Hypothalamus (tissue), 51 donors: ENCODE measurements around the gene USP51.
"Not testable (repeated sequence)": the region's sequence is repeated elsewhere in the genome, so short reads cannot be mapped to it uniquely, and the experiment has no call there.

ENCODE experiments used
- DNase-seq, 51 donors: peaks; one replicate each; lab custom pipeline; 2025; lab: John Stamatoyannopoulos, UW

Gene USP51

GRCh38 chrX:55489314-55490009 lies at the start of gene USP51:
Gene USP51 (minus strand): TSS chrX:55489848. CDS start chrX:55488939, 909 bp downstream.
- DNase-seq, result peak in 40 of 51 donors; percentile 2 to 81 (median 34)

GRCh38 chrX:55524487-55524886 lies 34.8 kb upstream of the USP51 start:
- DNase-seq, result peak in 1 of 51 donors; percentile 0

DNA sequence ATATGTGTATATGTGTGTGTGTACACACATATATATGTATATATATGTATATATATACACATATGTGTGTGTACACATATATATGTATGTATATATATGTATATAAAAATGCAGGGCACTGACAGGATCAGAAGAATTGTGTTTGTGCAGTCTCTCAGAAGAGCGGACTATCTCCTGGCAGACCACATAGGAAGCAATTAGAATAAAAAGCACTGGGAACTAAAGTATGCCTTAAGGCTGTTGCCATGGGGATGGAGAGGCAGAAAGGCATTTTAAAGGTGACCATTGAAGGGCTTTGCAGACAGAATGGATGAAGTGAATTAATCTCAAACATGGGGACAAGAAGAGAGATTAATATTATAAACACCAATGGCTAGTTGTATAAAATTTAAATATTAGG lies 33.7 kb upstream of the USP51 start:
- DNase-seq, result no peak

DNA sequence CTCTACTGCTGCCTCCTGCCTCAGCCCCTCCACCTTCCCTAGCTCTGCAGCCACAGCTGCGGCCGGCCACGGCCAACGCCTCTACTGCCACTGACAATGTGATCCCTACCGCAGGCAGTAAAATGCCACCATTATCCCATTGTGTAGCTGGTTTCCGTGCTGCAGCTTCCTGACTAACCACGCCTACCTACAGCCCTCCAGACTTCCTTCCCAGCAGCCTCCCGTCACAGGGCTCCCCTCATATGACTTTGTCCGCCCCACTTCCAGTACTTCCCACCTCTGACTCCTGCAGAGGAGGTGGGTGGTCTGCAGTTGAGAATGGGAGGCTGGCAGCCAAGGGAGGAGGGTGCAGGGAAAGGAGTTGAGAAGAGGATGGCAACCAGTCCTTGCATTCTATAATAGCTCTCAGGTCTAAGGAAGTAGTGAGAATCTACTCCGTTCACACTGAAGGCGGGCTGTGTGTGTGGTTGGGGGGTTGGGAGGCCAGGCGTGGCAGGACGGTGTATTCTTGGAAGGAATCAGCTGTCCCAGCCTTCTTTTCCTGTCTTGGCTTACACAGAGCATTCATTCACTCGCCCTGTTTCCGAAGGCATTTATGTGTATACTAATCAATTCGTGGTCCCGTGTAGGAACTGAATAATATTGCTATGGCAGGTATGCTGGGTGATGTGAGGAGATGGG lies 33.1 kb upstream of the USP51 start:
- DNase-seq, result peak in 12 of 51 donors; percentile 0 to 17 (median 4)

GRCh38 chrX:55521687-55522086 lies 32.0 kb upstream of the USP51 start:
- no peak for DNase-seq

GRCh38 chrX:55516794-55517481 lies 27.3 kb upstream of the USP51 start:
- not testable (repeated sequence) for DNase-seq

- not testable (repeated sequence) for DNase-seq
Measured at GRCh38 chrX:55513045-55513737, 23.5 kb upstream of the USP51 start.

- DNase-seq, result not testable (repeated sequence)
Measured at GRCh38 chrX:55508410-55509152, 18.9 kb upstream of the USP51 start.

DNA sequence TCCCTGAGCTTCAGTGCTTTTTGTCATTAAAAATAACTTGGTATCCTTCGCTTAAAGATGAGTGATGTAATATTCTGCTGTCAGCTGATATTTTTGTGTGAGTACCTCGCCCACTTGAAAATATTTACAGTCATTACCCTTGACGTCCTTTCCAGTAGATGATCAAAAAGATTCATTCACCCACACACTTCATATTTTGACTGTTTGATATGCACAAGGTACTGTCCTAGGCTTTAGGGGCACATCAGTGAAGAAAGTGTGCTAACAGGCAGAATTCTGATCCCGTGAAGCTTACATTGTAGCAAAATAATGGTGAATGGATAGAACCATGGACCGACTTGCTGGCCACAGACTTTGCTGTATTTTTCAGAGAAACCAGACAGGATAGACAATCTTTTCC lies 18.1 kb upstream of the USP51 start:
- DNase-seq, result not testable (repeated sequence)

- not testable (repeated sequence) for DNase-seq
Measured at GRCh38 chrX:55507010-55507409, 17.4 kb upstream of the USP51 start.

DNA sequence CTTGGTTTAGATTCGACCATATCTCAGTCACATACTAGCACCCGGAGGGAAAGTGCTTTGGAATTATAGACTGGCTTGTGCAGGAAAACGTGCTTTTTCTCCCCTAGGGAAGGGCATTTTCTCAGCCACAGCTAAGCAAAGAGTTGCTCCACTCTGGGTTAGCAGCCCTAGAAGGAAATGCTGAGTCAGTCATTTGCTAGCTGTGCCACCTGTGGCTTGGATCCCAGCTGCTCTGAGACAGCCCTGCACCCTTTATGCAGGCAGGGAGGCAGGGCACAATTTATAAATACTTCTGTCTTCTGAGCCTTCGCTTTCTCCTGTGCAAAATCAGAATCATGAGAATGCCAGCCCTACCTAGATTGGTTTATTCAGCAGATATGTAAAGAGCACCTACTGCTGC lies 1.3 kb upstream of the USP51 start:
- DNase-seq, result peak in 2 of 51 donors; percentile 0

DNA sequence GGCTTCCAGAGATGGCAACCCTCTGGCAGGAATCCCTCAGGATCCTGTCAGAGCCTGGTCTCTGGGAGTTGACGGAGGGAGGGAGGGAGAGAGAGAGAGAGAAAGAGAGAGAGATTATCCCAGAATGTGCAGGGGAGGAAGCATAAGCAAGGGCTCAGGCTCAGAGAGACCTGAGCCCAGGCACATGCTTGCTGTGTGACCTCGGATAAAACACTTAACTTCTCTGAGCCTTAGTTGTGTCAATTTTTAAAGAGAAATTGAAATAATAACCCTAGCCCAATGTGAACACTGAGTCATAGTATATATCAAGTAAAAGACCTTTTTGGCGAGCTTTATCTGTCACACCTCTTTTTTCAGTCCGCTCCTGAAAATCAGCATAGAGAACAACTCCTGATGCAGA lies 473 bp upstream of the USP51 start:
- DNase-seq, result no peak

DNA sequence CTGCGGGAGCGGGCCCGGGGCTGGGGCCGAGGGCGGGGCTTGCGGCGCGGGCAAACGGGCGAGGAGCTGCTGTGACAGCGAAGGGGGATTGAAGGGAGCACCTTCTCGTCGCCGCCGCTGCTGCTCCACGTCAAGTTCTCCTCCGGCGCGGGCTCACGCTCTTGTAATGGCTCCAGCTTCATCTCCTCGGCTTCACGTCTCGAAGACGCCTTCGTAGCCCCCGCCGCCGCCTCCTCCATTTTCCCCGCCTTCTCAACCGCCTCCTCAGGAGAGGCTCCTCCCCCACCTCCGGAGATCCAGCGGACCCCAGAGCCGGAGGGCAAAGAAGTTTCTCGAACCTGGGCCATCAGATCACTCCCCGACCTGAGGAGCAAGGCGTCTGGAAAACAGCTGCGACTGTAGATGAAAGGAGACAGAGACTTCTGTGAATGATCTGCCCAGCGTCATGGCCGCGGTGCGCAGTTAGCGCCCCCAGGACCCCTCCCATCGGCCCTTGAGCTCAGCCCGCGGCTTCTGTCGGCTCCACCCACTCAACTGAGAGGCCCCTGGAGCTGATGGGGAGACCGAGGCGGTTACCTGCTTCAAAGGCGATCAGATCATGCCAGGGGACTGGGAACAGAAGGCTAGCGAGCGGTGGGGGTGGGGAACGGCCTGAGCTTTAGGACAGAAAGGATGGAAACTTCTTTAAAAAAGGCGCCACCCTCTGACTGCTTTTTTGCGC lies 895 bp downstream of the USP51 start:
- DNase-seq, result peak in 48 of 51 donors; percentile 2 to 80 (median 51)

GRCh38 chrX:55488006-55488592 lies 1.5 kb downstream of the USP51 start:
- DNase-seq, result peak in 22 of 51 donors; percentile 18 to 74 (median 42)

GRCh38 chrX:55487143-55487542 lies 2.5 kb downstream of the USP51 start:
- DNase-seq, result peak in 9 of 51 donors; percentile 1 to 46 (median 18)

- peak in 33 of 51 donors; percentile 5 to 77 (median 27) for DNase-seq
Measured at GRCh38 chrX:55486736-55487135, 2.9 kb downstream of the USP51 start.

- DNase-seq, result no peak
Measured at GRCh38 chrX:55484948-55485347, 4.7 kb downstream of the USP51 start.

DNA sequence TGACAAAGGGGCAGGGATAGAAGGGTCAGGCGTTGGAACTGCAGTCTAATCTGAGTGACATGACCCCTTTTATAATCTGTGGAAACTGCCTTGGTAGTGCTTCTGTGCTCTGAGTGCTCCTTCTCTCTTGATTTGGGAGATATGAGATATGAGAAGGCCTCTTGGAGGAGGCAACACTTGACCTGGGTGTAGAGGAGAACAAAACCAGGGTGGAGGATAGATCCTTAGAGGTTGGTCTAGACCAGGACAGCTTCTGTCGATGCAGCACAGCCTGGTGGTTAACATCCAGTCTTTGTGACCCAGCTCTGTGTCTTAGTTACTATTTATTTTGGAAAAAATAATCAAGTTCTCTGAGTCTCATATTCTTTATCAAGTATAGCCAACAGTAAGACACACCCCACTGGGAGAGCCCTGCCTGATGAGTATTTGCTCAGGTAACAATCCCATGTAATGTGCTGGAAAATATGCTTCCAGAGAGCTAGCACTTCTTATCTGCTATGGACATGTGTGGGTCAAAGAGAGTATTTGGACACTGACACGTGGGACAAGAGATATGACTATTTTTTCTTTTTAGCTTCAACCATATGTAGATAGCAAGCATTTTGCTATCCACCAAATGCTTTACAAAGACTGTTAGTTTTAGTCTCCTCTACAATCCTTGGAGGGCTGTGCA lies 9.1 kb downstream of the USP51 start:
- DNase-seq, result no peak
